ENCODE measurements around the gene CCNI.

DNA sequence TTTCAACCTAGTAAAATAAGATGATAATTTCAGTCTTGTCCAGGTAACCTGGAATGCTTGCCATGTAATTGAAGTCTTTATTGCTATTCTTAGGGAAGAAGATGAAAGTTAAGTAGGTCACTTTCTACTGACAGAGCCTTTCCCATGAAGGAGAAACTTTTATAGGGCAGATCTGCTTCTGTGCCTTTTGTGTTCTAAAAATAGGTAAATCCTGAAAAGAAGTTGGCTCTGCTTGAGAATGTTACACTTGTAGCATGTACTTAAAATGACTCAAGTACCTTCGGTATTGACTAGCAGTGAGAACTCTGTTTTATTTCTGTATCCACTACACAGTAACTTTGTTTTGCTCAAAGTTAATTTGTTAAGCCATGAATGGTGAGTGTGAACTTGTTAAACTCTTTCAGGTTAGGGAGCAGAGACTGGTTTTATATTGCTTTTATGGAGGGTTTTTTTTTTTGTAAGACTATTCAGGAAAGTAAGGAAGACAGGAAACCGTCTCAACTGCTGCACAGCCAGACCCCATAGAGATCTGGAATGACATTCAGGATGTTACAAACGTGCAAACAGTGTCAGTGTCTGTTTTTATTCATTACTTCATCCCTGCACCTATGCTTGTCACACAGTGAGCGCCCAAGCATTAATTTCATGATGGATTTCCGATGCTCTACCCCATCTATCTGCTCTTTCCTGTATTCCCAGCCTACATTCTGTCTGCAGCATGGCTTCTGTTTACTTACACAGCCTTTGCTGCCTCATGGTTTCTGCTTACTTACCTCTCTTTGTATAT, 73.3 kb downstream of the CCNI start:
- TF ChIP-seq EZH2 (IDR thresholded peaks at IDR 0.05; ENCODE audit: insufficient read depth, poor library complexity, severe bottlenecking) (no peak), EZH2phosphoT487 (IDR thresholded peaks at IDR 0.05; ENCODE audit: insufficient read depth, low read depth) (no peak)
